H4 (cell line): ENCODE data around the gene GSC. TPM values are rescaled to one million over a fixed set of nuclear protein-coding genes. Genes with fewer than 3 reads are reported as not detected.
"Not testable (repeated sequence)": the region's sequence is repeated elsewhere in the genome, so short reads cannot be mapped to it uniquely, and the experiment has no call there.

Experiments
- DNase-seq: peaks from one replicate; pipeline ENCODE4 v3.0.0-alpha.2; 2015; ENCODE audit warnings: low spot score
- total RNA-seq: library from RNA; depleted of rRNA; stranded (reverse); fragments of >200 nt; shearing (Covaris generic); gene quantifications from 2 replicates; pipeline ENCODE4 v1.2.3, GENCODE V29; 2014; rRNA removed

Gene GSC
- 2.8 and 4.4 TPM in 2 replicates for total RNA-seq

GRCh38 chr14:94769391-94770250, at the start of gene GSC:
TSS of gene GSC (minus strand) at chr14:94770113. CDS start at chr14:94770015, 98 bp downstream.
- no peak for DNase-seq

- DNase-seq: no peak
Observed at GRCh38 chr14:94819531-94819930, 49.6 kb upstream of the GSC start.

- DNase-seq: no peak
Observed at GRCh38 chr14:94816113-94816512, 46.2 kb upstream of the GSC start.

- peak; percentile 43 for DNase-seq
Observed at GRCh38 chr14:94805680-94806288, 35.9 kb upstream of the GSC start.

DNA sequence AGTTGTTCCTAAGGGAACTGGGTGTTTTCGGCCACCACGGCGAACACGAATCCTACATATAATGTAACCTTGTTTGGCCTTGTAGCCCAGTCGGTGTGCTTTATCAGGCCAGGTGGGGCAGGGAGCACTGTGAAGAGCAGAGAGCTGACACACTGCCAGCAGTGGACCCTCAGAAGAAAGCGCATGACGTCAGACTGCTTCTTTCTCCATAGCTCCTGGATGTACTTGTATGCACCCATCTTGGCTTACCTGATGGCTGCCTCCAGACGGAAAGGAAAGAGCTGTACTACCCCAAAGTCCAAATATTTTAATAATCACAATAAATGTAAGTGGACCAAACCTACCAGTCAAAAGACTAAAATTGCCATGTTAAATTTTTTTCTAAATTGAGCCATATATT, 31.3 kb upstream of the GSC start:
- no peak for DNase-seq

GRCh38 chr14:94800764-94801163, 30.9 kb upstream of the GSC start:
- DNase-seq: not testable (repeated sequence)

DNA sequence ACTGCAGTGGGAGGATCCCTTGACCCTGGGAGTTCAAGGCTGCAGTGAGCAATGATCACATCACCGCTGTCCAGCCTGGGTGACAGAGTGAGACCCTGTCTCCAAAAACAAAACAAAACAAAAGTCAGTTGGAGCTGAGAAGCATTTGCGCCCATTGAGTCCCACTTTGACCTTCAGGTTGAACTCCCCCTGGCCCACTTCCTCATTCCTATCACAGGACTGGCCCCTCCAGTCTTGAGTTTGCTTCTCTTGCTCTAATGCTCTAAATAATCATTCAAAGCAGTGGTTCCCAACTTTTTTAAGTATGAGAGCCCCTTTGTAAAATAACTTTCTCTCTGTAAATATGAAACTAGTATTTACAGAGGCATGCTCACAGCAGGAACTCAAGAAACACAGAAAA, 28.0 kb upstream of the GSC start:
- no peak for DNase-seq

- no peak for DNase-seq
Observed at GRCh38 chr14:94796278-94796677, 26.4 kb upstream of the GSC start.

DNA sequence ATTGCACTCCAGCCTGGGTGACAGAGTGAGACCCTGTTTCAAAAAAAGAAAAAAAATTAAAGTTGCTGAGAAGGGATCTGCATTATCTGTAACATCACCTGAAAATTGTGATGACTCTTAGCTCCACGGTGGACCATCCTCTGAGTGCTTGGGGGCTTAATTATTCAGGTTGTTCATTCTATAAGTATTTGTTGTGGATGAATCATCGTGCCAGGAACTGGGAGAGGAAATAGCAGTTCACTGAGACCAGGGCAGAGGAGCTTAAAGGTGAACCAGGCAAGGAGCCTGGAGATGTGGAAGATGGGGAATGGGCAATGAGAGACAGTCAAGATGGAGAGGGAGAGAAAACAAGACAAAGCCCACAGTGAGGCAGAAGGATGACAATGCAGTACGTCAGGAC, 25.5 kb upstream of the GSC start:
- DNase-seq: no peak

DNA sequence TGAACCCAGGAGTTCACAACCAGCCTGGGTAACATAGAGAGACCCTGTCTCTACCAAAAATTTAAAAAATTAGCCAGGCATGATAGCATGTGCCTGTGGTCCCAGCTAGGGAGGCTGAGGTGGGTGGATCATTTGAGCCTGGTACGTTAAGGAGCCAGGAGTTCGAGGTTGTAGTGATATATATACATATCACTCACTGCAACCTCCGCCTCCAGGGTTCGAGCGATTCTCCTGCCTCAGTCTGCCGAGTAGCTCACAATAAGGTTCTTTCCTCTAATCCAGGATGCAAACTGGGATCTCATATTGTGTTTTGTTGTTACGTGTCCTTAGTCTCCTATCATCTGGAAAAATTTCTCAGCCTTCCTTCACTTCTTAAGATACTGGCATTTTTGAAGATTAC, 24.0 kb upstream of the GSC start:
- no peak for DNase-seq

- DNase-seq: no peak
Observed at GRCh38 chr14:94787655-94788054, 17.7 kb upstream of the GSC start.

- no peak for DNase-seq
Observed at GRCh38 chr14:94787092-94787491, 17.2 kb upstream of the GSC start.

- DNase-seq: no peak
Observed at GRCh38 chr14:94780536-94781399, 10.9 kb upstream of the GSC start.

- DNase-seq: no peak
Observed at GRCh38 chr14:94779713-94780112, 9.8 kb upstream of the GSC start.

DNA sequence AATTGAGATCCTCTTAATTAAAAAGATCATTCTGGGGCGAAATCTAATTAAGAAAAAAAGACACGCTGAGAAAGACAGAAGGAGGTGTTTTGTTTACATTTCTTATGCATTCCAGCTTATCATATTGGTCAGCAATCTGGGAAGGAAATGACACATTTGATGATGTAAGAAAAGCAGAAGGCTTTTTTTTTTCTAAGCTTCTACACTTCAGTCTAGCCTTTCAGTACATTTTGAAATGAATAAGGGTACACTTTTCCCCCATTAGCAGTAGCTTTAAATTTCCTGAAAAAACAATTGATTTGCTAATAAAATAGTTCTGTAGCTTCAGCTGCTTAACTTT, 5.9 kb upstream of the GSC start:
- DNase-seq: peak; percentile 46

GRCh38 chr14:94775091-94775870, 5.4 kb upstream of the GSC start:
- no peak for DNase-seq

GRCh38 chr14:94774344-94775090, 4.6 kb upstream of the GSC start:
- DNase-seq: no peak

- DNase-seq: no peak
Observed at GRCh38 chr14:94773655-94774343, 3.9 kb upstream of the GSC start.

- no peak for DNase-seq
Observed at GRCh38 chr14:94773061-94773648, 3.2 kb upstream of the GSC start.

DNA sequence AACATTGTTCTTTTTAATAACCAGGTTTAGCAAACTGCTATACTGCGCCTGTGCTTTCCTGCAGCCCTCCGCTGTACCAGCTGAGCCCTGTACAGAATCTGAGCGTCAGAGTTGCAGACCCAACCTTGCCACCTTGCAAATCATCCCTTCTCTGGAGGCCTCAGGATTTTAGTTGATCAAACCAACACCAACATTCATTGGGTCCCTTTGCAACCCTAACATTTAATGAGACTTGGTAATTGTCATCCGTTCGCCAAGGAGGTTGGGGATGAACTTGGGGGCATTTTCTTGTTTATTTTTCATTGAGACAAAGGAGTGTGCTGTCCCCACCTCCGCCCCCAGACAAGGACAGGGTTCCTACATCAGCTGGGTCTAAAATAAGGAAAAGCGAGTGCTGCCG, 2.6 kb upstream of the GSC start:
- no peak for DNase-seq
